Activated CD8-positive, alpha-beta T cell treated with anti-CD3 and anti-CD28 coated beads for 36 hours (primary cell): ENCODE results near the gene DCAF8. TPM values are rescaled to one million over a fixed set of nuclear protein-coding genes. Genes with fewer than 3 reads are reported as not detected.

Experiments used
- ATAC-seq: fragments of 200-7000 bp; cut with Tn5 transposase; one replicate; pipeline ENCODE4 v1.10.0; 2021; ENCODE audit warnings: mild to moderate bottlenecking, moderate library complexity
- CTCF ChIA-PET: fragments of 350-600 bp; sonication (Branson Sonifier 250); formaldehyde crosslinking; loops from one replicate; lab custom pipeline; 2021; ENCODE audit warnings: antibody characterized with exemption; lab: Charles Lee
- POLR2A ChIA-PET: fragments of 350-600 bp; sonication (Branson Sonifier 250); formaldehyde crosslinking; loops from one replicate; lab custom pipeline; 2021; ENCODE audit warnings: antibody characterized with exemption; lab: Charles Lee
- DNase-seq: peaks from one replicate; pipeline ENCODE4 v3.0.0-alpha.2; 2020
- H3K27ac Mint-ChIP-seq: one replicate; pipeline ENCODE4 v1.8.0; 2021; ENCODE audit warnings: mild to moderate bottlenecking, mixed read lengths
- H3K27me3 Mint-ChIP-seq: one replicate; pipeline ENCODE4 v1.8.0; 2021; ENCODE audit warnings: mixed read lengths
- H3K36me3 Mint-ChIP-seq: one replicate; pipeline ENCODE4 v1.8.0; 2021; ENCODE audit warnings: low read depth, mixed read lengths
- H3K4me1 Mint-ChIP-seq: one replicate; pipeline ENCODE4 v1.8.0; 2021; ENCODE audit warnings: low read depth, mixed read lengths
- H3K4me3 Mint-ChIP-seq: one replicate; pipeline ENCODE4 v1.8.0; 2021; ENCODE audit warnings: mild to moderate bottlenecking, moderate library complexity, mixed read lengths
- H3K9me3 Mint-ChIP-seq: one replicate; pipeline ENCODE4 v1.8.0; 2021; ENCODE audit warnings: mixed read lengths
- CTCF ChIP-seq: fragments of 200-600 bp; IDR thresholded peaks from one replicate; pipeline ENCODE4 v1.8.0; 2022; ENCODE audit warnings: antibody characterized with exemption, mild to moderate bottlenecking
- intact Hi-C: fragments of 100-400 bp; cut with micrococcal nuclease; formaldehyde crosslinking; loops from one replicate; pipeline ENCODE4 v1.10.0; 2022
- total RNA-seq, 2 experiments: library from RNA; stranded (reverse); gene quantifications; one replicate each; pipeline ENCODE4 v1.2.3, GENCODE V29; 2021

Gene DCAF8
- total RNA-seq, 2 experiments from 2014 or later: 116 TPM

GRCh38 chr1:160258177-160258798 lies 4.1 kb downstream of the DCAF8 start:
- intact Hi-C loops: loop anchor here (10.0 kb wide), 1 partner anchor 153 kb away; no protein-coding TSS in a partner anchor
- Mint-ChIP-seq H3K36me3 (peaks cover 23% of the 10 kb centered on the region), H3K4me1 (peaks cover 48% of the 10 kb centered on the region), H3K9me3 (no peaks in the 10 kb centered on the region), H3K4me3 (no peak overlapping the region), H3K27ac (no peak overlapping the region), H3K27me3 (no peaks in the 10 kb centered on the region)
- ChIA-PET CTCF (interaction anchor here (0.7 to 3.6 kb wide), 5 partner anchors 12 to 179 kb away, joined by 4 to 30 read pairs (median 5); partner anchors contain the start of gene PEX19), POLR2A (no interaction called here)
- DNase-seq: no peak
- TF ChIP-seq CTCF: no peak
- no peak for ATAC-seq

GRCh38 chr1:160257411-160258015 lies 4.8 kb downstream of the DCAF8 start:
- Mint-ChIP-seq H3K4me3 (no peak overlapping the region), H3K27me3 (no peaks in the 10 kb centered on the region), H3K36me3 (peaks cover 24% of the 10 kb centered on the region), H3K27ac (peak overlapping the region; percentile 65), H3K4me1 (peaks cover 45% of the 10 kb centered on the region), H3K9me3 (no peaks in the 10 kb centered on the region)
- intact Hi-C loops: loop anchor here (10.0 kb wide), 1 partner anchor 153 kb away; no protein-coding TSS in a partner anchor
- no peak for TF ChIP-seq CTCF
- ChIA-PET CTCF (interaction anchor here (0.7 to 3.6 kb wide), 8 partner anchors 13 to 211 kb away, joined by 3 to 30 read pairs (median 5); partner anchors contain the start of gene PEX19), POLR2A (interaction anchor here (0.6 kb wide), 1 partner anchor 114 kb away, joined by 3 read pairs; no protein-coding TSS in a partner anchor)
- DNase-seq: no peak
- no peak for ATAC-seq

GRCh38 chr1:160256396-160257046 lies 5.8 kb downstream of the DCAF8 start:
- Mint-ChIP-seq H3K4me1 (peaks cover 48% of the 10 kb centered on the region), H3K9me3 (no peaks in the 10 kb centered on the region), H3K36me3 (peaks cover 29% of the 10 kb centered on the region), H3K4me3 (no peak overlapping the region), H3K27me3 (no peaks in the 10 kb centered on the region), H3K27ac (no peak overlapping the region)
- DNase-seq (no peak), ATAC-seq (no peak)
- TF ChIP-seq CTCF: no peak
- CTCF ChIA-PET: interaction anchor here (0.7 to 3.6 kb wide), 7 partner anchors 14 to 210 kb away, joined by 3 to 30 read pairs (median 5); partner anchors contain the start of gene PEX19
- intact Hi-C loops: loop anchor here (10.0 kb wide), 1 partner anchor 152 kb away; no protein-coding TSS in a partner anchor
- POLR2A ChIA-PET: interaction anchor here (0.6 kb wide), 1 partner anchor 115 kb away, joined by 3 read pairs; no protein-coding TSS in a partner anchor

- no peak overlapping the region for H3K27ac Mint-ChIP-seq
- ChIA-PET POLR2A (no interaction called here), CTCF (interaction anchor here (2.4 to 3.6 kb wide), 2 partner anchors 36 kb away, joined by 19 to 30 read pairs; no protein-coding TSS in a partner anchor)
- no peak for TF ChIP-seq CTCF
- intact Hi-C loops: loop anchor here (10.0 kb wide), 1 partner anchor 151 kb away; no protein-coding TSS in a partner anchor
- ATAC-seq (no peak), DNase-seq (no peak)
- H3K4me1 Mint-ChIP-seq: peaks cover 47% of the 10 kb centered on the region
- H3K36me3 Mint-ChIP-seq: peaks cover 26% of the 10 kb centered on the region
- no peaks in the 10 kb centered on the region for H3K27me3 Mint-ChIP-seq
- H3K9me3 Mint-ChIP-seq: no peaks in the 10 kb centered on the region
- H3K4me3 Mint-ChIP-seq: no peak overlapping the region
Observed at GRCh38 chr1:160255781-160256300, 6.5 kb downstream of the DCAF8 start.
